HEK293T (cell line): Measurements from ENCODE around the gene DNAJB12.

Experiments
- CTCF ChIA-PET: fragments of 350-600 bp; formaldehyde crosslinking; extraction: SDS; loops from one replicate; lab custom pipeline; 2021; ENCODE audit warnings: antibody characterized with exemption, inconsistent platforms; lab: Yijun Ruan, JAX
- POLR2A ChIA-PET: fragments of 350-600 bp; formaldehyde crosslinking; extraction: SDS; loops from one replicate; lab custom pipeline; 2020; ENCODE audit warnings: antibody characterized with exemption, inconsistent platforms; lab: Yijun Ruan, JAX
- DNase-seq: peaks from one replicate; pipeline ENCODE4 v3.0.0; 2012; ENCODE audit warnings: mixed read lengths; ENCODE audit errors: extremely low spot score
- ARNT ChIP-seq: fragments of 450-650 bp; IDR thresholded peaks from 2 replicates; pipeline ENCODE4 v1.6.1; 2017; ENCODE audit warnings: mild to moderate bottlenecking
- BHLHE40 ChIP-seq: fragments of 450-650 bp; IDR thresholded peaks from 2 replicates; pipeline ENCODE4 v1.6.1; 2016; ENCODE audit warnings: mild to moderate bottlenecking, moderate library complexity, borderline replicate concordance
- CTBP1 ChIP-seq: fragments of 450-650 bp; IDR thresholded peaks from 2 replicates; pipeline ENCODE4 v1.6.1; 2016; ENCODE audit warnings: borderline replicate concordance
- ELF4 ChIP-seq: fragments of 450-650 bp; IDR thresholded peaks from 2 replicates; pipeline ENCODE4 v1.6.1; 2017; ENCODE audit warnings: antibody characterized with exemption
- FOXA1 ChIP-seq: fragments of 450-650 bp; IDR thresholded peaks from 2 replicates; pipeline ENCODE4 v1.6.1; 2016; ENCODE audit warnings: mild to moderate bottlenecking
- FOXK2 ChIP-seq: fragments of 450-650 bp; IDR thresholded peaks from 2 replicates; pipeline ENCODE4 v1.6.1; 2016; ENCODE audit warnings: mild to moderate bottlenecking
- FOXM1 ChIP-seq: fragments of 450-650 bp; IDR thresholded peaks from 2 replicates; pipeline ENCODE4 v1.6.1; 2017; ENCODE audit warnings: mild to moderate bottlenecking, borderline replicate concordance
- HDGF ChIP-seq: fragments of 450-650 bp; IDR thresholded peaks from 2 replicates; pipeline ENCODE4 v1.6.1; 2017; ENCODE audit warnings: antibody characterized with exemption, borderline replicate concordance
- L3MBTL2 ChIP-seq: fragments of 450-650 bp; conservative IDR thresholded peaks from 2 replicates; pipeline ENCODE4 v1.6.1; 2016; ENCODE audit warnings: mild to moderate bottlenecking
- LEF1 ChIP-seq: fragments of 450-650 bp; IDR thresholded peaks from 2 replicates; pipeline ENCODE4 v1.6.1; 2017; ENCODE audit warnings: mild to moderate bottlenecking, borderline replicate concordance
- NFRKB ChIP-seq: fragments of 450-650 bp; IDR thresholded peaks from 2 replicates; pipeline ENCODE4 v1.6.1; 2016; ENCODE audit warnings: mild to moderate bottlenecking, moderate library complexity
- PKNOX1 ChIP-seq: fragments of 450-650 bp; IDR thresholded peaks from 2 replicates; pipeline ENCODE4 v1.6.1; 2016
- SP1 ChIP-seq: fragments of 450-650 bp; IDR thresholded peaks from 2 replicates; pipeline ENCODE4 v1.6.1; 2017
- SUZ12 ChIP-seq: fragments of 450-650 bp; IDR thresholded peaks from 2 replicates; pipeline ENCODE4 v1.6.1; 2016; ENCODE audit warnings: mild to moderate bottlenecking
- TARDBP ChIP-seq: fragments of 450-650 bp; IDR thresholded peaks from 2 replicates; pipeline ENCODE4 v1.6.1; 2016
- ZNF384 ChIP-seq: fragments of 450-650 bp; IDR thresholded peaks from 2 replicates; pipeline ENCODE4 v1.6.1; 2016

DNAJB12 gene

GRCh38 chr10:72356987-72357386 lies 2.3 kb upstream of the DNAJB12 start:
- TF ChIP-seq HDGF (no peak), ZNF384 (0 out of 2 replicates have a peak, but pooled peaks have one; percentile 29)
- CTCF ChIA-PET: no interaction called here
- DNase-seq: no peak
- POLR2A ChIA-PET: no interaction called here

DNA sequence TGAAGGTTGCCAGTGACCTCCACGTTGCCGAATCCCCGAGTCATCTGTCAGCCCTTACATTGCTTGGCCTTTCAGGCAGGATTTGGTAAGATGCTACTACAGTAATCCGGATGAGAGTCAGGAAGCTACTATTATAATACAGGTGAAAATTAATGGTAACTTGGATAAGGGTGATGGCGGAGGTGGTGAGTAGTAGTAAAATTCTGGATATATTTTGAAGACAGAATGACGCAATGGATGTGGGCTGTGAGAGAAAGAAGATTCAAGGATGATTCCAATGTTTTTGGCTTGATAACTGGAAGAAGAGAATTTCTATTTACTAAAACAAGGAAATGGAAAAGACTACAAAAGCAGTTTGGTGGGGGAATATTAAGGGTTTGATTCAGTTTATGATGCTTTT lies 1.4 kb upstream of the DNAJB12 start:
- POLR2A ChIA-PET: interaction anchor here (1.6 kb wide), 1 partner anchor 336 kb away, joined by 10 read pairs; the partner anchor contains the start of gene MCU
- no peak for DNase-seq
- TF ChIP-seq LEF1 (no peak), FOXK2 (no peak), L3MBTL2 (no peak), PKNOX1 (no peak), FOXM1 (no peak), SUZ12 (no peak), FOXA1 (no peak)
- CTCF ChIA-PET: no interaction called here

GRCh38 chr10:72355214-72355555 lies 466 bp upstream of the DNAJB12 start:
- POLR2A ChIA-PET: interaction anchor here (0.6 to 1.7 kb wide), 9 partner anchors 9 to 741 kb away, joined by 3 to 11 read pairs (median 4); partner anchors contain the start of genes MCU and MICU1
- CTCF ChIA-PET: interaction anchor here (1.2 kb wide), 1 partner anchor 9 kb away, joined by 6 read pairs; no protein-coding TSS in a partner anchor
- no peak for DNase-seq
- peak; percentile 66 for TF ChIP-seq L3MBTL2
- no peak for TF ChIP-seq SP1

- CTCF ChIA-PET: interaction anchor here (0.5 to 1.2 kb wide), 4 partner anchors 10 to 23 kb away, joined by 3 to 6 read pairs (median 4); no protein-coding TSS in a partner anchor
- TF ChIP-seq LEF1: no peak
- no peak for TF ChIP-seq PKNOX1
- TF ChIP-seq TARDBP: no peak
- no peak for TF ChIP-seq CTBP1
- TF ChIP-seq ARNT: no peak
- no peak for TF ChIP-seq HDGF
- TF ChIP-seq BHLHE40: no peak
- no peak for TF ChIP-seq SP1
- TF ChIP-seq FOXK2: no peak
- no peak for TF ChIP-seq ZNF384
- POLR2A ChIA-PET: interaction anchor here (0.5 to 1.4 kb wide), 3 partner anchors 20 to 667 kb away, joined by 3 to 4 read pairs (median 3); no protein-coding TSS in a partner anchor
- DNase-seq: peak; percentile 26
These were observed 759 bp downstream of the DNAJB12 start for GRCh38 chr10:72353965-72354355.

- ChIA-PET CTCF (interaction anchor here (0.5 to 1.2 kb wide), 4 partner anchors 10 to 22 kb away, joined by 3 to 6 read pairs (median 4); no protein-coding TSS in a partner anchor), POLR2A (interaction anchor here (0.5 to 1.4 kb wide), 3 partner anchors 19 to 667 kb away, joined by 3 to 4 read pairs (median 3); no protein-coding TSS in a partner anchor)
- TF ChIP-seq SP1 (no peak), LEF1 (no peak), FOXK2 (no peak), FOXA1 (no peak), SUZ12 (no peak), PKNOX1 (no peak), ARNT (no peak), FOXM1 (no peak), ELF4 (no peak), CTBP1 (no peak), NFRKB (no peak), HDGF (no peak)
- DNase-seq: no peak
These were observed 1.4 kb downstream of the DNAJB12 start for GRCh38 chr10:72353028-72353964.

GRCh38 chr10:72351479-72351878 lies 3.2 kb downstream of the DNAJB12 start:
- DNase-seq: no peak
- CTCF ChIA-PET: interaction anchor here (0.8 kb wide), 1 partner anchor 15 kb away, joined by 4 read pairs; no protein-coding TSS in a partner anchor
- no peak for TF ChIP-seq ARNT
- no peak for TF ChIP-seq ZNF384
- no peak for TF ChIP-seq SP1
- TF ChIP-seq FOXM1: no peak
- no peak for TF ChIP-seq TARDBP
- TF ChIP-seq PKNOX1: no peak
- no peak for TF ChIP-seq FOXK2
- TF ChIP-seq L3MBTL2: no peak
- no peak for TF ChIP-seq SUZ12
- no peak for TF ChIP-seq BHLHE40
- no peak for TF ChIP-seq CTBP1
- no peak for TF ChIP-seq ELF4
- TF ChIP-seq HDGF: no peak
- TF ChIP-seq FOXA1: no peak
- TF ChIP-seq NFRKB: no peak
- TF ChIP-seq LEF1: no peak
- POLR2A ChIA-PET: no interaction called here
